WERI-Rb-1 (cell line): ENCODE measurements around the gene SPOCK3.

ENCODE experiments used
- DNase-seq: peaks from one replicate; pipeline ENCODE4 v3.0.0-alpha.2; 2020
- H3K27ac ChIP-seq: fragments of 250-450 bp; sonication (Bioruptor Pico); 2 replicates; pipeline ENCODE4 v1.5.1; 2020; ENCODE audit warnings: mild to moderate bottlenecking, moderate library complexity
- H3K27me3 ChIP-seq: fragments of 250-450 bp; sonication (Bioruptor Pico); 2 replicates; pipeline ENCODE4 v1.5.1; 2021; ENCODE audit warnings: mild to moderate bottlenecking, low read depth, moderate library complexity; ENCODE audit not compliant: insufficient read depth, severe bottlenecking
- H3K36me3 ChIP-seq: fragments of 250-450 bp; sonication (Bioruptor Pico); 2 replicates; pipeline ENCODE4 v1.5.1; 2020; ENCODE audit warnings: mild to moderate bottlenecking, moderate library complexity
- H3K4me3 ChIP-seq: 2 replicates; pipeline ENCODE4 v1.5.1; 2011; ENCODE audit warnings: low read depth, mild to moderate bottlenecking, control low read depth, low read length
- H3K9me3 ChIP-seq: fragments of 250-450 bp; sonication (Bioruptor Pico); 2 replicates; pipeline ENCODE4 v1.5.1; 2021; ENCODE audit warnings: mild to moderate bottlenecking, moderate library complexity; ENCODE audit not compliant: severe bottlenecking
- TF ChIP-seq, protein P1 (sequence below): IDR thresholded peaks from 2 replicates; pipeline ENCODE4 v1.5.1; 2011; ENCODE audit warnings: low read depth, mild to moderate bottlenecking, control low read depth, inconsistent platforms, low read length

The SPOCK3 gene

DNA sequence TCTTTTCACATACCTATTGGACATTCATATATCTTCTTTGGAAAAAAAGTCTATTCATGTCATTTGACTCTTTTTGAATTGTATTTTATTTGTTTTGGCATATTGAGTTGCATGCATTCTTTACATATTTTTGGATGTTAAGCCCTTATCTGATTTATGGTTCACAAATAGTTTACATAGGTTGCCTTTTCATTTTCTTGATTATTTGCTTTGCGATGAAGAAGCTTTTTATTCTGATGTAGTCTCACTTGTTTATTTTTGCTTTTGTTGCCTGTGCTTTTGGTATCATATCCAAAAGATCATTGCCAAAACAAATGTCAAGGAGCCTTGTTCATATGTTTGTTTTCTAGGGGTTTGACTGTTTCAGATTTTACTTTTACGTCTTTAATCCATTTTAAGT is 43.9 kb downstream of the SPOCK3 start:
- Histone ChIP-seq H3K36me3 (no peaks in the 10 kb centered on the region), H3K9me3 (no peaks in the 10 kb centered on the region), H3K27me3 (no peaks in the 10 kb centered on the region), H3K27ac (no peak overlapping the region), H3K4me3 (no peak overlapping the region)
- DNase-seq, result no peak
- TF ChIP-seq, protein P1, sequence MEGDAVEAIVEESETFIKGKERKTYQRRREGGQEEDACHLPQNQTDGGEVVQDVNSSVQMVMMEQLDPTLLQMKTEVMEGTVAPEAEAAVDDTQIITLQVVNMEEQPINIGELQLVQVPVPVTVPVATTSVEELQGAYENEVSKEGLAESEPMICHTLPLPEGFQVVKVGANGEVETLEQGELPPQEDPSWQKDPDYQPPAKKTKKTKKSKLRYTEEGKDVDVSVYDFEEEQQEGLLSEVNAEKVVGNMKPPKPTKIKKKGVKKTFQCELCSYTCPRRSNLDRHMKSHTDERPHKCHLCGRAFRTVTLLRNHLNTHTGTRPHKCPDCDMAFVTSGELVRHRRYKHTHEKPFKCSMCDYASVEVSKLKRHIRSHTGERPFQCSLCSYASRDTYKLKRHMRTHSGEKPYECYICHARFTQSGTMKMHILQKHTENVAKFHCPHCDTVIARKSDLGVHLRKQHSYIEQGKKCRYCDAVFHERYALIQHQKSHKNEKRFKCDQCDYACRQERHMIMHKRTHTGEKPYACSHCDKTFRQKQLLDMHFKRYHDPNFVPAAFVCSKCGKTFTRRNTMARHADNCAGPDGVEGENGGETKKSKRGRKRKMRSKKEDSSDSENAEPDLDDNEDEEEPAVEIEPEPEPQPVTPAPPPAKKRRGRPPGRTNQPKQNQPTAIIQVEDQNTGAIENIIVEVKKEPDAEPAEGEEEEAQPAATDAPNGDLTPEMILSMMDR, result no peak

DNA sequence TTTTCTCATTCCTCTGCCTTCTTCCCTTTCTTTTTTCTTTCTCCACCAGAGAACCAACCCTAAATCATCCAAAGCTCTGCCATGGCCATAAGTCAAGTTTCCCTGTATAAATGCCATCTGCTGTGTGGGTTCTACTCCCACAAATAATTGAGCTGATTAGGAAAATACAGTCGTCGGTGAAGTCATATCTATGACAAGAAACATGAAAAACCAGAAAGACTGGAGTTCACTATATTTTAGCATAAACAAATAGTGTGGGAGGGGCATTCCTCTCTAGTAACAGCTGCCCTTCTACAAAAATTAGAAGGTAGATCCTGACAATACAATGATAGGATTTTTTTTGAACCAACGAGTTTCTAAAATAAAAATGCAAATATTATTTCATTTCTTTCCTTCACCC is 48.8 kb downstream of the SPOCK3 start:
- DNase-seq, result no peak
- Histone ChIP-seq H3K9me3 (no peaks in the 10 kb centered on the region), H3K36me3 (no peaks in the 10 kb centered on the region), H3K27ac (no peak overlapping the region), H3K27me3 (no peaks in the 10 kb centered on the region), H3K4me3 (no peak overlapping the region)
- TF ChIP-seq, protein P1, result no peak

DNA sequence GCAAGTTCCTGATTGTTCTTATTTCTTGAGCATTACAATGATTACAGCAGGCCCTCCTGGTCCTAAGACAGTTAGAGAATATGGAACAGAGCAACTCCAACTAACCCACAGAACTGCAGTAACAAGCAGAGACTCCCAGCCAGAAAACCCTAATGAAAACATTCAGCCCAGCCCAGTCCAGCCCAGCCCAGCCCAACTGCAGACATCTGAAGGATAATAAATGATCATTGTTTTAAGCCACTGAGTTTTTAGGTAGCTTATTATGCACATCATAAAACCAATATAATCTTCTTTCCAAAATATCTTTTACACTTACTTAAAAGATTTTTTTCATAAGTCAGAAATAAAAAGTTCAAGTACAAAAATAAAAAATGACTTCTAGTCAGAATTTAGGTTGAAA is 51.3 kb downstream of the SPOCK3 start:
- Histone ChIP-seq H3K36me3 (no peaks in the 10 kb centered on the region), H3K27ac (no peak overlapping the region), H3K9me3 (no peaks in the 10 kb centered on the region), H3K4me3 (no peak overlapping the region), H3K27me3 (no peaks in the 10 kb centered on the region)
- TF ChIP-seq, protein P1, result no peak
- no peak for DNase-seq

DNA sequence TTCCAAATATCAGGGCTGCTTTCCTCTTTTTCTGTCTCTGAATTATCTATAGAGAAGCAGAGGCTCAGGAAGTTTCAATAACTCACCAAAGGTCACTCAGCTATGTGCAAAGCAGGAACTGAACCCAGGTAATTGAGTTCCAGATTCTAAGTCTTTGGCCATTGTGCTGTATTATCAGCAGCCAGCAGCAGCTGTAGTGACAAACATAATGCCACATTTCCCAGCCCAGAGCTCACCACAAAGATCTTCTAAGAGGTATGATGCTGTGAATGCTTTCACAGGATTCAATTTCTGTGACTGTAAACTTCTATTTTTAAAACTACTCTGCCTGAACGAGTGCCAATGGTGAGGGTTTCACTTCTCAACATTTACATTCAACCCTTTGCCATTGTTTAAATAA is 56.4 kb downstream of the SPOCK3 start:
- Histone ChIP-seq H3K27ac (no peak overlapping the region), H3K36me3 (no peaks in the 10 kb centered on the region), H3K4me3 (no peak overlapping the region), H3K27me3 (no peaks in the 10 kb centered on the region), H3K9me3 (no peaks in the 10 kb centered on the region)
- TF ChIP-seq, protein P1, result no peak
- no peak for DNase-seq

DNA sequence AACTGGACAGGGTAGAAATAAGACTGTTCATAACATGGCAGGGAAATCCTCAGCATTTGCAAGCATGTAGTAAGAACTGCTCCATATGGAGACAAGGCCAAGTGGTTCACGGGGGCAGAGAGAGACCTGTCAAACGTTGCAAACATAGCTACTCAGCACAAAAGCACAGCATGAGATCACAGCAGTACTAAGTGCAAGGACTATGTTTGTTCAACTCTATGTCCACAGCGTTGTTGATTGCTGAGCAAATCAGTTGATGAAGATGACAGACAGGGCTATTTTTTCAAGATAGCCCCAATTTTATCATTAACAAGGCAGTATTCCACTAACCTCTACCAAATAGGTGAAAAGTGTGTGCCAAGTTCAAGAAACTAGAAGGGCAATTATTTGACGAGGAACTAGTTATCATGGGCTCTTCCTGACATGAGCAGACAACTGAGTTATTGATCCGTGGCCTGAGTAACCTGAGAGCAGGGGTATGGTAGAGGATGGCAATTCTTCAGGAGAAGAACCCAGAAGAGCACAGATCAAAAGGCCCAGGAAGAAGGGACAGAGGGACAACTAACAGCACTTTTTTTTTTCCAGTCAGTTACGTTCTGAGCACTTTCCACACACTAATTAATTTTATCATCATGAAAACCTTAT is 57.4 kb downstream of the SPOCK3 start:
- Histone ChIP-seq H3K9me3 (no peaks in the 10 kb centered on the region), H3K27me3 (no peaks in the 10 kb centered on the region), H3K27ac (no peak overlapping the region), H3K4me3 (no peak overlapping the region), H3K36me3 (no peaks in the 10 kb centered on the region)
- DNase-seq, result no peak
- TF ChIP-seq, protein P1, result no peak

DNA sequence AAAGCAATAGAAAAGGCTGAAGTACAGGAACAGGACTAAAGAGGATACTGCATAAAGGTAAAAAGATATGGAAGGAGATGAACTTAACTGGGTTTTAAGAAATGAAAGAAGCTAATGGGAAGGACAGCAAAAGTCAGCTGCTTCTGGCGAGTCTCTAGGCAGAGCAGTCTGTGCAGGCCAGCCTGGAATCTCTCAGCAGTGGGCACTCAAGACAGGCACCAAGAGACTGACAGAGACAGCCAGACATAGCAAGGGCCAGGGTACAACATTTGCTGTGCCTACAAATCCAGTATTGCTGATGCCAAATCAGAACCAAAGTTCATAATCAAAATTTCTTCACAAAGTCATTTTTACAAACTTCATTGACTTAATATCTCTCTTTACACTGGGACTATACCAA is 62.4 kb downstream of the SPOCK3 start:
- Histone ChIP-seq H3K4me3 (no peak overlapping the region), H3K9me3 (no peaks in the 10 kb centered on the region), H3K27me3 (no peaks in the 10 kb centered on the region), H3K36me3 (no peaks in the 10 kb centered on the region), H3K27ac (no peak overlapping the region)
- TF ChIP-seq, protein P1, result no peak
- DNase-seq, result no peak
